ENCODE results near the gene GRIK3. TPM values are rescaled to one million over a fixed set of nuclear protein-coding genes. Genes with fewer than 3 reads are reported as not detected.

GRIK3 gene
- polyA plus RNA-seq, 2 of the 4 experiments (the other 2 are of a cell fraction) = not detected

DNA sequence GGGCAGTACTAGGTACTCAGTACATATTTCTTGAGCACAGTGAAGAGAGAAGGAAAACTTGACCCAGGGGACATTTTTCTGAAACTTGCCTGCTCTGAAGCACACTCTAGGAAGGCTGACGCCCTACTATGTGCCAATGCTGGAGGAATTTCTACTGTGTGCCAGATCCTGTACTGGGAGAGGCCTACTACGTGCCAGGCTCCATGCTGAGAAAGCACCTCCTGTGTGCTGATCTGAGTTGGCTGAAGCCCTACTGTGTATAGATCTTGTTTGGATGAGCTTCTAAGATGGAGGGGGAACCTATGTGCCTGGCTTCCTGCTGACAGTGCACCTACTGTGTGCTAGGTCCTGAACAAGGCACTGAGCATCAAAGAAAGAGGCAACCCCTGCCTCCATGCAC, 86.2 kb downstream of the GRIK3 start (continued):
- TF ChIP-seq MAFK (IDR thresholded peaks at IDR 0.05; ENCODE audit: partially characterized antibody) (no peak), FOSB (CRISPR knock-in tag; IDR thresholded peaks at IDR 0.05) (no peak)

DNA sequence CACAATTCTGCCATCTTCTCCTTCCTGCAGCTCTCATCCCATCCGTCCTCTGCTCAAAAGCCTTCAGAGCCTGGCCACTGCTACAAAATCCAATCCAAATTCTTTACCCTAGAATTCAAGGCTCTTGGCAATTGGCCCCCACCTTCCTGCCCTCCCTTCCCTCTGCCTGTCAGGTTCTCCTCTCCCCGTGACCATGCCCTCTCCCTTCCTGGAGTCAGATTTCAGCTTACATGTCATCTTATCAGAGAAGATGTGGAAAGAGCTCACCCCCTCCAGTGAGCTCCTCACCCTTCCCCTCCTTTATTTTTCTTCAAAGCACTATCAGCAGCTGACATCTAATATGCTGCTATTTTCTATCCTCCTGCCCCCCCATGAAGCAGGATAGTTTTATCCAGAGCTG, 86.9 kb downstream of the GRIK3 start:
- TF ChIP-seq POLR2AphosphoS2 (conservative IDR thresholded peaks at IDR 0.05; ENCODE audit: low read length) (no peak), HEYL (CRISPR knock-in tag; IDR thresholded peaks at IDR 0.05) (no peak), RAD21 (conservative IDR thresholded peaks at IDR 0.05 in 1 of 2, IDR thresholded peaks at IDR 0.05 in 1 of 2) (no peak), JUN (IDR thresholded peaks at IDR 0.05) (no peak), POLR2A (IDR thresholded peaks at IDR 0.05; ENCODE audit: low read length) (no peak), TP53 (CRISPR knock-in tag; IDR thresholded peaks at IDR 0.05) (no peak), BHLHE40 (IDR thresholded peaks at IDR 0.05; ENCODE audit: low read depth, low read length) (no peak), NR3C1 (IDR thresholded peaks at IDR 0.05) (no peak), RFX5 (IDR thresholded peaks at IDR 0.05) (no peak), NPAS2 (CRISPR knock-in tag; IDR thresholded peaks at IDR 0.05; ENCODE audit: borderline replicate concordance) (no peak), HDAC2 (IDR thresholded peaks at IDR 0.05) (no peak), RARB (CRISPR knock-in tag; IDR thresholded peaks at IDR 0.05) (no peak), HOXB13 (CRISPR knock-in tag; IDR thresholded peaks at IDR 0.05; ENCODE audit: low read depth) (no peak), MAFK (IDR thresholded peaks at IDR 0.05; ENCODE audit: partially characterized antibody) (no peak), TFCP2L1 (CRISPR knock-in tag; IDR thresholded peaks at IDR 0.05) (no peak), ZFP36 (IDR thresholded peaks at IDR 0.05; ENCODE audit: borderline replicate concordance, partially characterized antibody) (no peak), MAZ (IDR thresholded peaks at IDR 0.05; ENCODE audit: borderline replicate concordance, low read depth, low read length) (no peak)
- TF ChIP-seq, protein P1, sequence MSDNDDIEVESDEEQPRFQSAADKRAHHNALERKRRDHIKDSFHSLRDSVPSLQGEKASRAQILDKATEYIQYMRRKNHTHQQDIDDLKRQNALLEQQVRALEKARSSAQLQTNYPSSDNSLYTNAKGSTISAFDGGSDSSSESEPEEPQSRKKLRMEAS (IDR thresholded peaks at IDR 0.05) = no peak
- ChIA-PET CTCF (interaction anchor here (1.9 kb wide), 1 partner anchor 10 kb away, joined by 4 read pairs; no protein-coding TSS in a partner anchor), POLR2A (no interaction called here)
- no peak for FAIRE-seq
- ATAC-seq = no peak
- Histone ChIP-seq H3K4me2 (no peak overlapping the region), H3K27ac (no peak overlapping the region), H3K4me3 (no peak overlapping the region), H3K4me1 (no peaks in the 10 kb centered on the region), H3K9me3 (no peaks in the 10 kb centered on the region)
- WGBS (ENCODE audit: missing lambda C conversion rate) = 0% methylated on average over 2 of the region's 2 CpGs
- DNase-seq (ENCODE audit: low read depth in 1 of 2, low spot score in 1 of 2) = no peak

DNA sequence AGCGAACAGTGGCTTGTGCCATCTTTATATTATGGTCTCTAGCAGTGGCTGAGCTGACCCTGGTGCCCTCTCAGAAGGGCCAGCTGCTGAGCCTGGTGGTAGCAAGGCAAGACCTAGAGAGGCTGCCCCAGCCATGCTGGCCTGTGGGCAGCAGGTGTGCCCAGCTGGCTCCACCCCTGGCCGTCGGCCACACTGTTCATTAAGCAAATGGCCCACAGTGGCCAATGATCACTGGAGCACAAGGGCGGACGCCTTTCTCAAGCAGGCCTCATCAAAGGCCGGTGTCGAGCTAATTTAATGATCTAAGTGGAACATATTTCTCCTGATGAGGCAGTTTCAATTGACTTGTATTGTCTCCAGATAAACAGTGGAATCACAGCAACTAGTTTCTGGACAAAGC, 89.4 kb downstream of the GRIK3 start:
- Histone ChIP-seq H3K4me3 (no peak overlapping the region), H3K9me3 (no peaks in the 10 kb centered on the region), H3K4me1 (no peaks in the 10 kb centered on the region), H3K4me2 (no peak overlapping the region), H3K27ac (no peak overlapping the region)
- no peak for FAIRE-seq
- TF ChIP-seq, protein P1 (IDR thresholded peaks at IDR 0.05) = no peak
- TF ChIP-seq HDAC2 (IDR thresholded peaks at IDR 0.05) (no peak), BHLHE40 (IDR thresholded peaks at IDR 0.05; ENCODE audit: low read depth, low read length) (no peak), EHF (CRISPR knock-in tag; IDR thresholded peaks at IDR 0.05) (no peak), TP53 (CRISPR knock-in tag; IDR thresholded peaks at IDR 0.05) (no peak), EP300 (IDR thresholded peaks at IDR 0.05) (no peak), HOXB5 (CRISPR knock-in tag; IDR thresholded peaks at IDR 0.05) (no peak), CBX2 (IDR thresholded peaks at IDR 0.05; ENCODE audit: borderline replicate concordance, low read depth) (no peak), CHD2 (IDR thresholded peaks at IDR 0.05; ENCODE audit: low read length, partially characterized antibody) (no peak)
- TF ChIP-seq, protein P2, sequence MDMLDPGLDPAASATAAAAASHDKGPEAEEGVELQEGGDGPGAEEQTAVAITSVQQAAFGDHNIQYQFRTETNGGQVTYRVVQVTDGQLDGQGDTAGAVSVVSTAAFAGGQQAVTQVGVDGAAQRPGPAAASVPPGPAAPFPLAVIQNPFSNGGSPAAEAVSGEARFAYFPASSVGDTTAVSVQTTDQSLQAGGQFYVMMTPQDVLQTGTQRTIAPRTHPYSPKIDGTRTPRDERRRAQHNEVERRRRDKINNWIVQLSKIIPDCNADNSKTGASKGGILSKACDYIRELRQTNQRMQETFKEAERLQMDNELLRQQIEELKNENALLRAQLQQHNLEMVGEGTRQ (IDR thresholded peaks at IDR 0.05) = no peak
- TF ChIP-seq, protein P3, sequence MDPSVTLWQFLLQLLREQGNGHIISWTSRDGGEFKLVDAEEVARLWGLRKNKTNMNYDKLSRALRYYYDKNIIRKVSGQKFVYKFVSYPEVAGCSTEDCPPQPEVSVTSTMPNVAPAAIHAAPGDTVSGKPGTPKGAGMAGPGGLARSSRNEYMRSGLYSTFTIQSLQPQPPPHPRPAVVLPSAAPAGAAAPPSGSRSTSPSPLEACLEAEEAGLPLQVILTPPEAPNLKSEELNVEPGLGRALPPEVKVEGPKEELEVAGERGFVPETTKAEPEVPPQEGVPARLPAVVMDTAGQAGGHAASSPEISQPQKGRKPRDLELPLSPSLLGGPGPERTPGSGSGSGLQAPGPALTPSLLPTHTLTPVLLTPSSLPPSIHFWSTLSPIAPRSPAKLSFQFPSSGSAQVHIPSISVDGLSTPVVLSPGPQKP (IDR thresholded peaks at IDR 0.05; ENCODE audit: low read depth, low read length) = no peak
- TF ChIP-seq, protein P4, sequence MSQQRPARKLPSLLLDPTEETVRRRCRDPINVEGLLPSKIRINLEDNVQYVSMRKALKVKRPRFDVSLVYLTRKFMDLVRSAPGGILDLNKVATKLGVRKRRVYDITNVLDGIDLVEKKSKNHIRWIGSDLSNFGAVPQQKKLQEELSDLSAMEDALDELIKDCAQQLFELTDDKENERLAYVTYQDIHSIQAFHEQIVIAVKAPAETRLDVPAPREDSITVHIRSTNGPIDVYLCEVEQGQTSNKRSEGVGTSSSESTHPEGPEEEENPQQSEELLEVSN (IDR thresholded peaks at IDR 0.05; ENCODE audit: borderline replicate concordance, low read depth) = no peak
- ChIA-PET CTCF (no interaction called here), POLR2A (no interaction called here)
- no peak for DNase-seq (ENCODE audit: low read depth in 1 of 2, low spot score in 1 of 2)
- 0% methylated on average over 1 of the region's 7 CpGs for WGBS (ENCODE audit: missing lambda C conversion rate)
- ATAC-seq = no peak
